Activated naive CD4-positive, alpha-beta T cell treated with anti-CD3 and anti-CD28 coated beads for 36 hours (primary cell): ENCODE measurements around the gene ADAMTSL5. TPM values are rescaled to one million over a fixed set of nuclear protein-coding genes. Genes with fewer than 3 reads are reported as not detected.
A peak's percentile ranks its signal among the peaks of the same experiment; 100 is the strongest.
"Not testable (repeated sequence)": the region's sequence is repeated elsewhere in the genome, so short reads cannot be mapped to it uniquely, and the experiment has no call there.

Source experiments
- CTCF ChIA-PET: fragments of 350-600 bp; sonication (Branson Sonifier 250); formaldehyde crosslinking; loops from one replicate; lab custom pipeline; 2021; ENCODE audit warnings: antibody characterized with exemption; lab: Charles Lee
- DNase-seq: peaks from one replicate; pipeline ENCODE4 v3.0.0-alpha.2; 2020
- H3K27ac Mint-ChIP-seq: one replicate; pipeline ENCODE4 v1.8.0; 2021; ENCODE audit warnings: mild to moderate bottlenecking, mixed read lengths
- H3K27me3 Mint-ChIP-seq: one replicate; pipeline ENCODE4 v1.8.0; 2021; ENCODE audit warnings: low read depth, mixed read lengths
- H3K36me3 Mint-ChIP-seq: one replicate; pipeline ENCODE4 v1.8.0; 2021; ENCODE audit warnings: low read depth, mixed read lengths
- H3K4me1 Mint-ChIP-seq: one replicate; pipeline ENCODE4 v1.8.0; 2021; ENCODE audit warnings: low read depth, mixed read lengths
- H3K4me3 Mint-ChIP-seq: one replicate; pipeline ENCODE4 v1.8.0; 2021; ENCODE audit warnings: mild to moderate bottlenecking, moderate library complexity, mixed read lengths
- H3K9me3 Mint-ChIP-seq: one replicate; pipeline ENCODE4 v1.8.0; 2021; ENCODE audit warnings: mixed read lengths
- intact Hi-C: fragments of 100-400 bp; cut with micrococcal nuclease; formaldehyde crosslinking; loops from one replicate; pipeline ENCODE4 v1.15.1; 2023
- total RNA-seq, 2 experiments: library from RNA; stranded (reverse); gene quantifications; one replicate each; pipeline ENCODE4 v1.2.3, GENCODE V29; 2021

ADAMTSL5 gene
- total RNA-seq, 2 experiments from 2014 or later: 0.95 to 1.6 TPM

DNA sequence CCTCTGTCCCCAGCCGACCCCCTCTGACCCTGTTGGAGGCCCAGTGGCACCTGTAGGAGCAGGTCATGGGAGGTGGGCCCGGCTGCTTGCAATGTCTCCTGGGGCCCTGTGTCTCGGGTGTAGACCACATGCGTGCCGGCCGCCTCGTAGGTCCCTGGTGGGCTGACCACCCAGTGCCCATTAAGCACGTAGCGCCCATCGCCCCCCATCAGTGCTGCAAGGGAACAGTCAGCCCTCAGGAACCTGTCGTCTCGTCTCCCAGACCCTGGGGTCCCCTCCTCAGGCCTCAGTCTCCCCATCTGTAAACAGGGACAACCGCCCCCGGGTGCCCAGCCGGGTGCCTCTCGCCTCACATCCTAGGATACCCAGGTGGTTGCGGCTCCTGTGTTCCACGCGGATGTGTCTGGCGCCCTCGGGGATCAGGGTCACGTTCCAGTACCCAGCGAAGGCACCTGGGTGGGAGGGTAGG lies 5.6 kb downstream of the ADAMTSL5 start:
- Mint-ChIP-seq H3K9me3 (no peaks in the 10 kb centered on the region), H3K27me3 (peaks cover 20% of the 10 kb centered on the region), H3K36me3 (no peaks in the 10 kb centered on the region), H3K4me1 (peaks cover 19% of the 10 kb centered on the region), H3K27ac (no peak overlapping the region), H3K4me3 (no peak overlapping the region)
- no peak for DNase-seq
- CTCF ChIA-PET: no interaction called here
- intact Hi-C loops: loop anchor here (1.0 kb wide), 1 partner anchor 17 kb away; the partner anchor contains the start of gene PCSK4

- H3K9me3 Mint-ChIP-seq: no peaks in the 10 kb centered on the region
- H3K36me3 Mint-ChIP-seq: no peaks in the 10 kb centered on the region
- H3K27ac Mint-ChIP-seq: no peak overlapping the region
- DNase-seq: no peak
- H3K27me3 Mint-ChIP-seq: peaks cover 19% of the 10 kb centered on the region
- CTCF ChIA-PET: interaction anchor here (1.0 kb wide), 1 partner anchor 24 kb away, joined by 3 read pairs; no protein-coding TSS in a partner anchor
- peaks cover 18% of the 10 kb centered on the region for H3K4me1 Mint-ChIP-seq
- no peak overlapping the region for H3K4me3 Mint-ChIP-seq
- intact Hi-C loops: no loop called here
Measured at GRCh38 chr19:1505991-1506881, 6.6 kb downstream of the ADAMTSL5 start.

DNA sequence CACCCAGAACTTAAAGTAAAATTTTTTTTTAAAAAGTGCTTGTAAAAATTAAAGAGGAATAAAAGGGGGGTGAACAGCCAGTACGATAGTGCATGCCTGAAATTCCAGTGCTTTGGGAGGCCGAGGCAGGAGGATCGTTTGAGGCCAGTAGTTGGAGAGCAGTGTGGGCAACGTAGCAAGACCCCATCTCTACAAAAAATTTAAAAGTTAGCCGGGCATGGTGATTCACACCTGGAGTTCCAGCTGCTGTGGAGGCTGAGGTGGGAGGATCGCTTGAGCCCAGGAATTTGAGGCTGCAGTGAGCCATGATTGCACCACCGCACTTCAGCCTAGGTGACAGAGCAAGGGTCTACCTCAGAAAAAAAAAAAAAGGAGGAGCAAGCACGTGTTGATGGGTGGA lies 7.8 kb downstream of the ADAMTSL5 start:
- H3K4me1 Mint-ChIP-seq: peaks cover 17% of the 10 kb centered on the region
- intact Hi-C loops: no loop called here
- CTCF ChIA-PET: interaction anchor here (0.6 to 2.7 kb wide), 2 partner anchors 12 to 215 kb away, joined by 3 to 7 read pairs; no protein-coding TSS in a partner anchor
- peaks cover 16% of the 10 kb centered on the region for H3K27me3 Mint-ChIP-seq
- H3K9me3 Mint-ChIP-seq: no peaks in the 10 kb centered on the region
- no peaks in the 10 kb centered on the region for H3K36me3 Mint-ChIP-seq
- no peak overlapping the region for H3K27ac Mint-ChIP-seq
- DNase-seq: no peak
- H3K4me3 Mint-ChIP-seq: no peak overlapping the region

GRCh38 chr19:1503925-1504773 lies 8.7 kb downstream of the ADAMTSL5 start:
- intact Hi-C loops: no loop called here
- DNase-seq: no peak
- Mint-ChIP-seq H3K27ac (no peak overlapping the region), H3K4me1 (peaks cover 13% of the 10 kb centered on the region), H3K27me3 (peaks cover 13% of the 10 kb centered on the region), H3K36me3 (no peaks in the 10 kb centered on the region), H3K4me3 (no peak overlapping the region), H3K9me3 (no peaks in the 10 kb centered on the region)
- CTCF ChIA-PET: interaction anchor here (0.5 to 2.7 kb wide), 4 partner anchors 11 to 606 kb away, joined by 3 to 7 read pairs (median 3); no protein-coding TSS in a partner anchor

DNA sequence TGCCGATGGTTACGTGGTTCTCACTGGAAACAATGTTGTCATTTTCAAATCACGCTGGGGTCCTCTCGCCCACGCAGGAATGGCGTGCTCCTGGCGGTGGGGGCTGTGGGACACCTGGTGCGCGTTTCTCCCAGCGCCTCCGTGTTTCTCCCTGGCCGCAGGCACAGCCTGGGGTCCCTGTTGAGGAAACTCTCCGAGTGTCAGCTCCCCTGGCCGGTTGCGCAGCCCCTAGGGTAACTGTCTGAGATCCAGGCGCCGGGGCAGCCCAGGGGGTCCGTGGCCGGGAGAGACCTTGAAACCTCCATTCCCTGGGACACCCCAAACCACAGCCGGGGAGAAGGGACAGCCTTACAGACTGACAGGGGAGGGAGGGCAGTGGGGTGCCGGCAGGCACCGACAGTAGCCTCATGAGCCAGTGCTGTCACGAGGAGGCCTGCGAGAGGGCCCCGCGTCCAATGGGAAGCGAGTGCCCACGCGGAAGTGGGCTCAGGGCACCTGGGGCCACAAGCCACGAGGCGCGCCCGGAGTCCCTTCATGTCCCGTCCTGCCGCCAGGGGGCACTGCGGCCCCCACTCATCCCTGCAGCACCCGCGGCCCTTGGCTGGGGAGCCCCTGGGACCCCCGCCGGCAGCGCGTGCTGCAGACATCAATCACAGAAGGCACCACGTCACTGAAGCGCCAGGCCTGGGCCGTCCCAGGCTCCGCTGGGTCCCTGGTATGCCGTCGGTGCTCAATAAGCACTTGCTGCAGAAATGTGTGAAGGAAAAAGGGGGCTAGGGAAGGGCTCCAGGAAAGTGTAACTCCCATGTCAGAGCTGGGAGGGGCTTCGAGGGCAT lies 9.5 kb downstream of the ADAMTSL5 start:
- intact Hi-C loops: no loop called here
- Mint-ChIP-seq H3K4me1 (peaks cover 11% of the 10 kb centered on the region), H3K27me3 (peaks cover 13% of the 10 kb centered on the region), H3K9me3 (no peaks in the 10 kb centered on the region), H3K4me3 (no peak overlapping the region), H3K27ac (no peak overlapping the region), H3K36me3 (no peaks in the 10 kb centered on the region)
- peak; percentile 72 for DNase-seq
- CTCF ChIA-PET: interaction anchor here (0.5 to 2.7 kb wide), 3 partner anchors 10 to 605 kb away, joined by 3 to 7 read pairs (median 3); no protein-coding TSS in a partner anchor

- H3K27ac Mint-ChIP-seq: no peak overlapping the region
- intact Hi-C loops: no loop called here
- DNase-seq: no peak
- no peaks in the 10 kb centered on the region for H3K9me3 Mint-ChIP-seq
- H3K4me3 Mint-ChIP-seq: no peak overlapping the region
- H3K27me3 Mint-ChIP-seq: peaks cover 13% of the 10 kb centered on the region
- CTCF ChIA-PET: interaction anchor here (1.1 to 2.7 kb wide), 3 partner anchors 10 to 57 kb away, joined by 3 to 7 read pairs (median 3); no protein-coding TSS in a partner anchor
- H3K4me1 Mint-ChIP-seq: peaks cover 7% of the 10 kb centered on the region
- H3K36me3 Mint-ChIP-seq: no peaks in the 10 kb centered on the region
Measured at GRCh38 chr19:1502433-1503088, 10.3 kb downstream of the ADAMTSL5 start.

- no peaks in the 10 kb centered on the region for H3K9me3 Mint-ChIP-seq
- no peaks in the 10 kb centered on the region for H3K36me3 Mint-ChIP-seq
- H3K27me3 Mint-ChIP-seq: peaks cover 13% of the 10 kb centered on the region
- CTCF ChIA-PET: interaction anchor here (1.0 to 1.1 kb wide), 2 partner anchors 11 to 56 kb away, joined by 3 read pairs; partner anchors contain the start of gene PCSK4
- intact Hi-C loops: no loop called here
- H3K4me1 Mint-ChIP-seq: peaks cover 6% of the 10 kb centered on the region
- no peak overlapping the region for H3K27ac Mint-ChIP-seq
- H3K4me3 Mint-ChIP-seq: no peak overlapping the region
- no peak for DNase-seq
Measured at GRCh38 chr19:1501200-1501595, 11.6 kb downstream of the ADAMTSL5 start.

DNA sequence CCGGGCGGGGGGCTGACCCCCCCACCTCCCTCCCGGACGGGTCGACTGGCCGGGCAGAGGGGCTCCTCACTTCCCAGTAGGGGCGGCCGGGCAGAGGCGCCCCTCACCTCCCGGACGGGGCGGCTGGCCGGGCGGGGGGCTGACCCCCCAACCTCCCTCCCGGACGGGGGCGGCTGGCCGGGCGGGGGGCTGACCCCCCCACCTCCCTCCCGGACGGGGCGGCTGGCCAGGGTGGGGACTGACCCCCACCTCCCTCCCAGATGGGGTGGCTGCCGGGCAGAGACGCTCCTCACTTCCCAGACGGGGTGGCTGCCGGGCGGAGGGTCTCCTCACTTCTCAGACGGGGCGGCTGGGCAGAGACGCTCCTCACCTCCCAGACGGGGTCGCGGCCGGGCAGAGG lies 13.6 kb downstream of the ADAMTSL5 start:
- H3K27me3 Mint-ChIP-seq, CTCF ChIA-PET, intact Hi-C loops, H3K4me3 Mint-ChIP-seq, DNase-seq, H3K36me3 Mint-ChIP-seq, H3K4me1 Mint-ChIP-seq, H3K27ac Mint-ChIP-seq, H3K9me3 Mint-ChIP-seq: not testable (repeated sequence)

GRCh38 chr19:1497578-1498235 lies 15.1 kb downstream of the ADAMTSL5 start:
- Mint-ChIP-seq H3K9me3 (no peaks in the 10 kb centered on the region), H3K27me3 (peaks cover 2% of the 10 kb centered on the region), H3K4me3 (no peak overlapping the region), H3K36me3 (no peaks in the 10 kb centered on the region), H3K4me1 (peaks cover 2% of the 10 kb centered on the region), H3K27ac (no peak overlapping the region)
- CTCF ChIA-PET: no interaction called here
- no peak for DNase-seq
- intact Hi-C loops: no loop called here

DNA sequence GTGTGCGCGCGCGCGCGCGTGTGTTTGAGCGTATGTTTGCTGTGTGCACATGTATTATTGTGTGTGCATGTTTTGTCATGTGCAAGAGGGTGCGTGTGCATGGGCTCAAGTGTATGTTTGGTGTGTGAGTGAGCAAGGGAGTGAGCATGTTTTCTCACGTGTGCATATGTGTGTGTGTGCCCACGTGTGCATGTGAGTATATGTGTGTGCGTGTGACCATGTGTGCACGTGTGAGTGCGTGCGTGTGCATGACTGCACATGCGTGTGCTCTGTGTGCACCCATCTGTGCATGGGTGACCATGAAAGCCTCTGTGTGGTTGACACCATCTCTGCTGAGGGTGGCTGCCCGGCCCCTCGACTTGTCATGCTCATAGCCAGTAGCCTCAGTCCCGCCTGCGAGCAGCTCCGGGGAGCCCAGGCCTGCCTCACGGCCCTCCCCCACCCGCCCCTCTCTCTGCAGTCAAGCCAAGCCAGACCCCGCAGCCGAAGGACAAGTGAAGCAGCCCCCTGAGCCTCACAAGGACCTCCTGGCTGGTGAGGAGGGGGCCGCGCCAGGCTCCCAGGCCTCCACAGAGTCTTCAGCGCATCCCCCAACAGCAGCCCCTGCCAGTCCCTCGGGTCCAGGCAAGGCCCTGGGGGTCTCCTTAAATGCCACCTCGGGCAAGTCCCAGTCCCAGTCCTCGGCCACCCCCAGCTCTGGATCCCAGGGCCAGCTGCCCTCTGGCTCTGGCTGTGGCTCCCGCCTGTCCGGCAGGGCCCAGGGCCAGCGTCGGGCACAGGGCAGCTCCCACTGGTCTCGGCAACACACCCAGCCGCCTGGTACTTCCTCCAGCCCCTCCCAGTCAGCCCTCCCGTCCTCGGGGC lies 15.9 kb downstream of the ADAMTSL5 start:
- peaks cover 1% of the 10 kb centered on the region for H3K4me1 Mint-ChIP-seq
- H3K27ac Mint-ChIP-seq: no peak overlapping the region
- no peaks in the 10 kb centered on the region for H3K36me3 Mint-ChIP-seq
- H3K4me3 Mint-ChIP-seq: no peak overlapping the region
- intact Hi-C loops: no loop called here
- no peaks in the 10 kb centered on the region for H3K9me3 Mint-ChIP-seq
- no peak for DNase-seq
- H3K27me3 Mint-ChIP-seq: peaks cover under 1% of the 10 kb centered on the region
- CTCF ChIA-PET: no interaction called here
